ENCODE results near the gene NAALADL2.
"Not testable (repeated sequence)": the region's sequence is repeated elsewhere in the genome, so short reads cannot be mapped to it uniquely, and the experiment has no call there.

Gene NAALADL2

DNA sequence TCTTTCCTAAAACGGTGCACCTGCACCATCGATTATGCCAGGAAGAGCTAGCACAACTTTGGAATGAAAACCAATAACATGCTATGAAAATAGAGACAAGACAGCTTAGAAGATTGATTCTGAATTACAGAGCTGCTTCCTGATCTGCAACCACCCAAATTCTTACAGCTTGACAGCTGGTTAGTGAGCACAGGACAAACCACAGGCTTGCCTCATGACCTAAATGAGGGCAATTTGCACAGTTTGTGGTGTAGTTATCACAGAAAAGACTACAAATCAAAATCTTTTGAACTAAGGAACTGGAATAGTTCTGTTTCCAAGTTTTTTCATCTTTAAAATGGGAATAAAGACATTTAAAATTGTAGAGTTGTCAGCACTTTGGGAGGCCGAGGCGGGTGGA lies 533.5 kb downstream of the NAALADL2 start:
- DNase-seq, result no peak

DNA sequence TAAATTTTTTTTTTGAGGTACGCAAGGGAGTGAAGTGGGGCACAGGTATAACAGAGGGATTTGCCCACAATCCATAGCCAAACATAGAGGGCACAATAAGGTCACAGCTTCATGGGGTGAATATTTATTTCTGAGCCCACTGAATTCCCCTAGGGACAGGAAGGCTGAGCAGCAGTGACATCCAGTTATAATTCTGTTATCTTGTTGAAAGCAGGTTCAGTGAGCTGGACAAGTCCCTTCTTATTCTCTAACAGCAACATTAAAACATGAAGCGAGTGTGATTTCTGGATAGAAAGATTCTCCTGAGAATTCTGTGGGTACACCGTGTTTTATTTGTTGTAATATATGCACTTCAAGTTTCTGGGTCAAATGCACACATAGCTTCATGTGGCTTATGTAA lies 538.2 kb downstream of the NAALADL2 start:
- DNase-seq, result no peak

DNA sequence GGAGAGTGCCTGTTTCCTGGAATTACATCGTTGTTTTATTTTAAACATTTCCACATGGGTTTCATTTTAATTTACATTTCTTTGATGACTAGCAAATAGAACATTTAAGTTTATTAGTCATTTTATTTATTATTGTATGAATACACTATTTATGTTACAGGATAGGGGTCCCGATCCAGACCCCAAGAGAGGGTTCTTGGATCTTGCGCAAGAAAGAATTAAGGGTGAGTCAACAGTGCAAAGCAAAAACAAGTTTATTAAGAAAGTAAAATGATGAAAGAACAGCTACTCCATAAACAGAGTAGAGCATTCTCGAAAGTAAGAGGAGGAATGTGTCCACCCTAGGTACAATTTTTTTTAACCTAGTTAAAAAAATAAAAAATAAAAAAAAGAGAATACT lies 539.5 kb downstream of the NAALADL2 start:
- no peak for DNase-seq

DNA sequence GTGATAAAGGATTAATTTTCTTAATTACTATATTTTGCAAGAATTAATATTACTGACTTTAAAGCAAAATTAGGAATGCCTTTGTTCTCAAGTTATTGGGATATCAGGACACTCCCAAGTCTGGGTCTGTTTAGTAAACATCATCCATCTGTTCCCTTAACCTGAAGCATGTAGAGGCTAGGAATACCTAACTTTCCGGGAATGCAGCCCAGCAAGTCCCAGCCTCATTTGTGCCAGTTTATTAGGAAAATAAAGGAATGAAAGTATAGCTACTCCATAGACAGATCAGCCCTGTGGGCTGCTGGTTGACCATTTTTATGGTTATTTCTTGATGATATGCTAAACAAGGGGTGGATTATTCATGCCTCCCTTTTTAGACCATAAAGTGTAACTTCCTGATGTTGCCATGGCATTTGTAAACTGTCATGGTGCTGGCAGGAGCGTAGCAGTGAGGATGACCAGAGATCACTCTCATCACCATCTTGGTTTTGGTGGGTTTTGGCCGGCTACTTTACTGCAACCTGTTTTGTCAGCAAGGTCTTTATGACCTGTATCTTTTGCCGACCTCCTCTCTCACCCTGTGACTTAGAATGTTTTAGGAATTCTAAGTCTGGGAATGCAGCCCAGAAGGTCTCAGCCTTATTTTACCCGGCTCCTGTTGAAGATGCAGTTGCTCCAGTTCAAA lies 540.2 kb downstream of the NAALADL2 start:
- no peak for DNase-seq

DNA sequence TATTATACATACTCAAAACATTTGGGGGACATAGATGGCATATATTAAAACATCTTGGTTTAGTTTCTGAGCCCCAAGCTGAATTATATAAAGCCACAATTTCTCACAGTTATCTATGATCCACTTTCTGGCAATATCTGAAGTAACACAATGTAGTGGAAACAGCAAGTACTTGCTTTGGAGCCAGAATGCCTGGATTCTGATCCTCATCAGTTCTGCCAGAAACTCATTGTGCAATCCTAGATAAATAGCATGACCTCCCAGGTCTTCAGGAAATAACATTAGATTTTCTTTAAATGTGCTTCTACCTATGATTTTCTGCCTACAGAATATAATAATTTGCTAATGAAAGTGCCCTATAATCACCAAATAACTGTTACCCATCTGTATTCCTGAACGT lies 544.9 kb downstream of the NAALADL2 start:
- no peak for DNase-seq

DNA sequence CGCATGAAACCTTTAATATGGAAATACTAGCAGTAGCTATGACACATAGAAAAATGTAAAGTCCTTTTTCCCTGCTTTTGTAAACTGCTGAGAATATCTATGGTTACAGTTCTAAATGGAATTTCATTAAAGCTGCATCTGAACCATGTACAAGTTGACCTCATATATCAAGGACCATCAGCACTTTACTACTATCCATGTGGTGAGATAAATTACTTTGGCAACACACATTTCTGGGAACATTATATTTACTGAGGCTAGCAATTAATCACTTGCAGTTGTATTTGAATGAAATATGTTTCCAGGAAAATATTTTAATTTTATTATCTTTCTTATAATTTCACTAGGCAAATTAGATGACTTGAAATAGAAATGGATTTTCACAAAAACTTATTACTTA lies 545.5 kb downstream of the NAALADL2 start:
- DNase-seq, result no peak

DNA sequence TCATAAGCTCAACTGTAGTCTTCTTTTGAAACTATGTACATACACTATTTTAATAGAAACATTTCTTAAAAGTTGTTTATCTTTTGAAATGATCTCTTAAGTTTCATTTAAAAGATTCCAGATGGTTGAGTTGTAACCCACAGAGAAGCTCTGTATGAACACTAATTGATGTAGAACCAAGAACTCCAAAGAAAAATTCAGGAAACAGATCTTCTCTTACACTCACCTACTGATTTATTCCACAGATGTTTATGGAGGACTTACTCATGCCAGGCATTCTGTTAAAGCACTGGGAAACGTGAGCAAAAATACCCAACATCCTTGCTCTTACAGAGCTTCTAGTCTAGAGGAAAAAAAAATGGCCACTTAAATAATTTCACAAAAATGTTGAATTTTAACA lies 551.1 kb downstream of the NAALADL2 start:
- no peak for DNase-seq

DNA sequence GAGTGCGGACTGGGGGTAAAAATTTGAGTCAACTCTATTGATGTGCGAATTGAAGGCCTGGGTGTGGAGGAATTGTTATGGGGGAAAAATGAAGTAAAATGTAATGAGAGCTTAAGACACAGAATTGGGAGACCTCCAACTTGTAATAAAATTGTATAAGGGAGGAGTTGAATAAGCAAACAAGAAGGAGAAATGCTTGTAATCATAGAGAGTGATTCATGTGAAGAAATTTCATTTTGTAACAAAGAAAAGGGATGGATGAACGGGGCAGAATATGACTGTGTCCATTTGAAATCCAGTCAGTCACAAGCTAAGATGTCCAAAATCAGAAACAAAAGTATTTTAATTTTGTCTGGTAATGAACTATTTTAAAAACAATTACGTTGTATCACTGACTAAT lies 552.3 kb downstream of the NAALADL2 start:
- DNase-seq, result no peak

DNA sequence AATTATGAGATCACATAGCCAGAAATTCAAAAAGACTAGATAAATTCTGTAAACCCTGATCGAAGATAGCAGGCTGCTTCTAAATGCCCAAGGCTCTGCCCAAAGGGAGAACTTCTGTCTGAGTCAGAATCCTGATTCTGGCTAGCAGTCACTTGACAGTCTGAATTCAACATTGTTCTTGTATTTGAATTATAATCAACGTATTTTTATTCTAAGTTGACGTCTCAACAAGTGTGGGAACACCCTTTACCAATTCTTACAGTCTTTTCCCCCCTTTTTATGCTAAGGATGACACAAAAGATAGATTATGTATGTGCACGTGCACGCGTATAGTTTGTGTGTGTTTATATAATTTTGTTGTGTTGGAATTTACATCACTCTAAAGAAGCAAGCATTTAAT lies 552.8 kb downstream of the NAALADL2 start:
- no peak for DNase-seq

DNA sequence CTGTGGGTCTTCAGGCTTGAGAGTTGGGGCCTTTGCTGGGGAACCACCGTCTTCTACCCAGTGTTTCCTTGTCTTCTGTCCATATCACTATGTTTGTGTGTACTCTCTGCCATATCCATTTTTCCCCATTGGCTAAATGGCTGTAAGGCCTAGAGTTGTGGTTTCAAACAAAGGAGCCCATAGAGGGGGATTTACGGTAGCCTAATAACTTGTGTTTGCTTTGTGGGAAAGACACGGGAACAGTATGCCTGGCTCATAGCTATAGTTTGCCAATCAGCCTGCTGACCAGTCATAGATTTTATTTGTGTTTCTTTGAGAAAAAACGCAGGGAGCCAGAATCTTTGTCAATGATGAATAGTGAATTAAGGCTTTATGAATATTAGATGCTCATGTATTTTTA lies 554.8 kb downstream of the NAALADL2 start:
- no peak for DNase-seq

DNA sequence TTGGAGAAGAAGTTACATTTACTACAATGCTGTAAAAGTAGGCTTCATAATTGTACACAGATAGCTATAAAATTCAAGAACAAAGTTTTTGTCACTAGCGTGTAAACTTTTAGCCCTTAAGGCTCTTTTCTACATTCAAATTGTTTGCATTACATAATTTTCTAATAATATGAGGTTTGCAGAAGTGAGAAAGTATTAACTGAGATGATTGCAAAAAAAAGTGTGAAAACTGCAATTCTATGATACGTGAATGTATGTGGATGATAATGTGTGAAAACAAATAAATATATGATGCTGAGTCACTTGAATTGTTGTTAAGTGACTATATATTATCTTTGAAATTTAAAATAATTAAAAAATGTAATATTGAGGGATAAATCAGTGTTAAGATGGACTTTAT lies 557.5 kb downstream of the NAALADL2 start:
- DNase-seq, result no peak

DNA sequence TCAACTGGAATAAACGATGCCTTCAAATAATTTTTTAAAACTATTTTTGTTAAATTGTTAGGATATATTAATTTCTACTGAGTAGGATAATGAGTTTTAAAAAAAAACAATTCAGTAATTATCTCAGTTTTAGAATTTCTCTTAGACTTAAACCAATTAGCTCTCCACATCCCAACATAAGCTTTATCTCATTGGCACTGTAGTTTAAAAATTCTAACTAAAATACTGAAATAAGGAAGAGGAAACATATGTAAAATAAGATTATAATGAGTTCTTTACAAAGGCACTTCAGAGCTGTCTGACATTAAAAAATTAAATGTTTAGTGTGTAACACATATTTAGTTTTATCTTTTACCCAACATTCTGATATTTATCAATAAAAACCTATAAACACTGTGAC lies 558.3 kb downstream of the NAALADL2 start:
- DNase-seq, result no peak

DNA sequence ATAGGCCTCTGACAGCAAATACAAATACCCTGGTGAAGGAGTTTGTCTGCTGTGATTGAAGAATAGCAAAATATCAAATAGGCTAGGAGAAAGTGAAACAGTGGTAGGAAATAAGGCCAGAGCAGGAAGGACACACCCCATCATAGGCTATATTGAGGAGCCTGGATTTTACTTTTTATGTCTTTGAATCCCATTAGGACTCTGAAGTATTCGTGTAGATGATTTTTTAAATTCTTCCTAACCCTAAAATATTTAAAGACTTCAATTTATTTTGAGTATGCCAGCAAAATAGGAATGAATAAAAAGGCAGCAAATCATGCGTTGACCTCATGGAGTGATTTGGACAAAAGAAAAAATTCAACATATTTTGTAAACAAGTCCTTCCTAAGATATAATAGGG lies 562.8 kb downstream of the NAALADL2 start:
- no peak for DNase-seq

DNA sequence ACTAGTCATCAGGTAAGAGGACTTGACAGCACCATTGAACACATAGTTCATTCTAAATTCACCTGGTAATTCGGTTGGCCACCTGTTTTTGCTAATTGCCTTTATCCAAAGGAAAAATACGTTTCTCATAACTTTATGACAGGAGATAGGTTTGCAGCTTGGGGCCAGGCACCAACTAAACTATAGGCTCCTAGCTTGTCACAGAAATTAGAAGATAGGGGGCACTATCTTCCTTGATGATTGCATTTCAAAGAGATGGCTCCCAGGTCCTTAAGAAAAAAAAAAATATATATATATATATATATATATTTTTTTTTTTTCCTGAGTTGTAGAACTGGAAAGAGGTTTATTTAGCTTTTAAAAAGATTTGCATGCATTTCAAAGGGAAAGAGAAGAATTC lies 563.6 kb downstream of the NAALADL2 start:
- no peak for DNase-seq

DNA sequence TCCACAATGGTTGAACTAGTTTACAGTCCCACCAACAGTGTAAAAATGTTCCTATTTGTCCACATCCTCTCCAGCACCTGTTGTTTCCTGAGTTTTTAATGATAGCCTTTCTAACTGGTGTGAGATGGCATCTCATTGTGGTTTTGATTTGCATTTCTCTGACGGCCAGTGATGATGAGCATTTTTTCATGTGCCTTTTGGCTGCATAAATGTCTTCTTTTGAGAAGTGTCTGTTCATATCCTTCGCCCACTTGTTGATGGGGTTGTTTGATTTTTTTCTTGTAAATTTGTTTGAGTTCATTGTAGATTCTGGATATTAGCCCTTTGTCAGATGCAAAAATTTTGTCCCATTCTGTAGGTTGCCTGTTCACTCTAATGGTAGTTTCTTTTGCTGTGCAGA lies 564.7 kb downstream of the NAALADL2 start:
- DNase-seq, result not testable (repeated sequence)

DNA sequence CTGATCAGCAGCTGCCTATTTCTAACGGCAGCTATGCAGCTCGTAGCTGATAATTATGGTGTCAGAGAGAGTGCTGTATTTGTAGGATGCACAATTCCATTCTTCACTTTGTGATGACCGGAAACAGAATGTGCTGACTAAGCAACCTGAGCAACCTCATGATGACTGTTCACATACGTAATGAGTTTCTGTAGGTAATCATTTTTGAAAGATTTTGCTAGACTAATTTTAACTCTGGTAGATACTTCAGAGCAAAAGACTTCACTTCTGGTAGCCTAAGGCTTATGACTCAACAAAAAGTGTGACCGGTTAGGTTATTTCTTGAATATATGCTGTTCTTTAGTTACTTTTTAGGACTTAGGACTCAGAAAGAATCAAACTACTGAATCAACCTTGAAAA lies 567.7 kb downstream of the NAALADL2 start:
- no peak for DNase-seq

DNA sequence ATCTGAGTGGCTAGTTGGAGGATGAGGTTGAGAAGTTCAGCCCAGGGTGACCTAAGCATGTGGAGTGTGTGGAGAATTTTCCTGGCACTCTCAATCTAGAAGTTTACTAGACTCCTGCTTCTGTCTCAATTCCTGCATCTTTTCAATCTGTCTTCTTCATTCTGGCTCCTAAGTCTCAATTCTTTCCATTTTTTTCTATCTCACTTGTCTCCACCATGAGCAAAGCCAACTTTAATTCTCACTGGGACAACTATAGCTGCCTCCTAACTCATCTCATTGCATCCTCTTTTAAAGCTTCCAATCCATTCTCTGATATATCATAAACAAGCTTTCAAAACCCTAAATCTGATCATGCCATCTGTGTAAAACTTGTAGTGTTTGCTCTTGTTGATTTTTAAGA lies 569.3 kb downstream of the NAALADL2 start:
- DNase-seq, result no peak

DNA sequence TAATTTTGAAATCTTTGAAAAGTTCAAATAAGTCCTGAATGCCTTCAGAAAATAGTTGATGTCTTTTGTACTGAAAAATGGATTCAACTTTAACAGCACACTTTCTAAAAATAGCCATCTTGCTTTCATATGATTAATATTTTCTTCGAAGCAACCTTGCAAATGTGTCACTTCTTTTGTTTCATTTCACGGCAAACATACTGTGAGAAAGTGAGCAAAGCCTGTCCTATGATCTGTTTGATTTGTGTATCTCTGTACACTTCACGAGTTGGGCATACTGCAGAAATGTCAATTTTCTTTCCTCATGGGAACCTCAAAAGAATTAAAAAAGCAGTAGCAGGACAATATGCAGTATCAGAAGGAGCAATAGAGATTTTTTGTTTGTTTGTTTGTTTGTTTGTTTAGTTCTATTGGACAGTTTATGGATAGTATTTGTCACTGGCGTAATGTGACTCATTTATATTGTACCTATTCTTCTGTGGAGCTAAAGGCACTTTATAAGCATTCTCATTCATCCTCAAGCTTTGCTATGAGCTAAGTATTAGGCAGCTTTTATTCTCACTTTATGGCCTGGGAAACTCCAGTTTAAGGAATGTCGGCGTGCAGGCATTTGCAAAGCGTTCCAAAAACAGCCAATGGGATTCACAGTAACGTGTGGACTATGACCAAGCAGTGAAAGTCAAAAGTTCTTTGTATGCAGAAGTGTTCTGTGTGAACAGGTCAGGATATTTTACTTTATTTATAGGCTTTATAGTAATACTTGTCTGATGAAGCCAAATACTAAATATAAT lies 572.0 kb downstream of the NAALADL2 start:
- DNase-seq, result no peak

DNA sequence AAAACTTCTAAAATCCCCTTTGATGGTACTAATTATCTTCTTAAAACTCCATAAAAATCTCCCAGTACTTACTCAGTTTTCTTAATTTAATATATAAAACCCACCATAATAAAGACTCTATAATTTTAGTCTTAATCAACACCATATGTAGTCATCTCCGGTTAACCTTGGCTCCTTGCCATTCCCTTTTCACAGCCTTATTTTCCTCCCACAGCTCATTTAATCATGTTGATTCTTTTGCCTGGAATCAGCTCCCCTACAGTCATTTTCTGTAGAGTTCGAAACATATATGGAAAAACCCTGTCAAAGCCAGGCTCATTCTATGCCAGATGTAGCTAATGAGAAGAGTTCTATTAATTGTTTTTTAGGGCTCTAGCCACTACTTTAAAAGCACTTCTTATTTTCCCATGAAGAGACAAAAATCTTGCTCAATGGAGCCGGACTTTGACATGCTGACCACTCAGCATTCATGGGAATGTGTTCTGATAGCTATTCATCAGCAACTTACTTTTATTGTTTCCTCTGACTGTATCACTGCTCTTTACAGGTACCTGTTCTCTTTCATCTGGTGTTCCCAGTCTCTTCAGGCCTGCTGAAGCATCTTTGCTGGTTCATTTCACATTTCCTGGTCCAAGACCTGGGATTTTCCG lies 573.4 kb downstream of the NAALADL2 start:
- DNase-seq, result no peak

DNA sequence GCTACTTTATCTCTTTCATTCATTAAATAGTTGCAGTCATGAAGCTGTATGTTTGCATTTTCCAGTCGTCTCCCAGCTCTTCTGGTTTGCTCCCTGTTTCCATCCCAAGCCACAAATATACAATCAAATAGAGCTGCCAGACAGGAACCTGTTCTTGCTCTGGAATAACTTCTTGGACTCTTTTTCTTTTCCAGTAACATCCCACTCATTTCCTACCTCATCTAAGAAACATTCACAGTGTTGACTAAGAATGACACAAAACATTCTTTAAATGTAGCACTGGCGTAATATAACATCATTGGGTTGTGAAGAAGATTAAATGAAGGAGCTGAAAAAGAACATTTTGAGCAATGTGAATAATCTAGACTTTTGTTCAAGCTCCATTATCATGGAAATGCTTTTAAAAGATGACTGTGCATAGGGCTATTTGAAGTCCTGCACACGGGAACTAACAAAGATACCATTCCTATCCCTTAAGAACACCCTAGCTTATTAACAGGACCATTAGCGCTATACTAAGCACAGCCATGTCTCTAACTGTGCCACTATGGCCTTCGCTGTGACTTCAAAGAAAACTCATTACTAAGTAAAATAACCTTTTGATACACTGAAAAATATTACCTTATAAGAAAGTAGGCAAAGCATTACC lies 574.0 kb downstream of the NAALADL2 start:
- DNase-seq, result no peak

DNA sequence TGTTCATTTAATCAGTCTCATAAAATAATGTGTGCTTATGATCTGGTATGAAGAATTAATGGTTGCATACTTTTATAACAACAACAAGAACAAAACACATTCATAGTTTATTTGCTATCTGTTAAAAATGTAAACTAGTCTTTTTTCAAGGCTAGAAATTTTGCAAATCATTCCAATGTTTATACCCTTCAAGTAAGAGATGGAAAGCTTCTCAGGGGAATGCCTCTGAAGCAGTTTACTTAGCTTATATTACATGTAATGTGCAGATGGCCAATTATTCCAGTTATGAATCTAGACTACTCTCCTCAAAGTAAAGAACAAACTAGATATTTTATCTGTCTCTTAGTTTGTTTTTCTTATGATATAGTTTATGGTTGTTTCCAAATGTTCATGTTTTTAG lies 575.4 kb downstream of the NAALADL2 start:
- no peak for DNase-seq

DNA sequence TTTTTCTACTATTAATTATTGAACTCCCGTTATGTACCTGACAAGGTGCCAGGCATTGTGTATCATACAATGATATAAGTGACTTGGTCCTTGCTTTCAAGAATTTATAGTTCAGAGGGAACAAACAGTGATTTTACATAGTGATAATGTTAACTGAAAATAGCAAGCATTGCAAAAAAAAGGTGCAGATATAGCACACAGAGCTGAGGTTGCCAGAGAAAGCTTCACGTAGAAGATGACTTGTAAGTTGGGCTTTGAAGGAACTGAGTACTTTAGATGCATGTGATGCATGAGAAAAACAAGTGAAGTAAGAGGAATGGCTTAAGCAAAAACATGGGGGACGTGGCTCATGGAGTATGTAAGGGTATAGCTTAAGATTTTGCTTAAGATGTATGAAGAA lies 584.5 kb downstream of the NAALADL2 start:
- DNase-seq, result no peak

DNA sequence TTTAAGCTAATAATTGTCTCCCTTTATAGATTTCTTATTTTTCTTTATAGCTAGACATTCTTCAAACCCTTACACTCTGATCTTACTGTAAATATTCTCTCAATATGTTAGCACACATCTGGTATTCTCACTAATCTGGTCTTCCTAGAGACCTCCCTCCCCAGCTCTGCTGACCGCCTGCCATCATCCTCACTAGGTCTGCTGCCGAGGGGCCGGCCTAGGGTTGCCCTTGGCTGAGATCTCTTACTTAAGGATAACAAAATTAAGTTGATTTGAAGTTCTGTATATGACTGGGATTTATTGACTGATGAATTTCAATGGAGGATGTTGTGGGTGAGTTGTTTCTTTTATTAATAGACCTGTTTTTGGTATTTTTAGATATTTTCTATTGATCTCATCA lies 586.6 kb downstream of the NAALADL2 start:
- DNase-seq, result no peak

DNA sequence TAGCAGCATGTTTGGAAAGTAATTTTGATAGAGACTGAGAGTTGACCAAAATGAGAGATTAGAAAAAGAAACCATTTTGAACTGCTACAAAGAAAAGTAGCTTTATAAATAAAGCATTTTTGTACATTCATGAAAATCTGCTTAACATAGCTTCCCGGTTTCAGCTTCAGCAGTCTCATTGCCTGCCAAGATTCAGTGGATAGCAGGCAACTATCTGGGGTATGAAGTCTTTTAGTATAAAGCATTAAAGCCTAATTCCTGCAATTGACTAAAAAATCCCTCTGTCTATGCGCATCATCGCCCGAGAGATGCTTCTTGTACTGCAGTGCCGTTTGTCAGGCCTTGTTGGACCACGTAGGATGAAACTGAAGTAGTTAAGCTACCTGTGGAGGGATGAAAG lies 588.4 kb downstream of the NAALADL2 start:
- DNase-seq, result peak in 1 of 2 donors; percentile 1

Measured in hippocampal formation (tissue), 2 donors.